ENCODE results near the gene OR2AJ1.

The OR2AJ1 gene

GRCh38 chr1:247962911-247963588 is 38.4 kb downstream of the OR2AJ1 start:
- no peak for DNase-seq

GRCh38 chr1:247964933-247965332 is 40.2 kb downstream of the OR2AJ1 start, which contains the start of gene OR2AK2:
Gene OR2AK2, plus strand, starts transcription at chr1:247965233. Its CDS starts 144 bp downstream, at chr1:247965377.
- DNase-seq = no peak

GRCh38 chr1:247966532-247967204 is 42.0 kb downstream of the OR2AJ1 start:
- DNase-seq = no peak
